Astrocyte (in vitro differentiated cells and primary cell): ENCODE data around the gene NPHP4.

Experiments used
- CTCF ChIP-seq: IDR thresholded peaks from 2 replicates; pipeline ENCODE4 v1.5.1; 2011; ENCODE audit warnings: low read depth, mild to moderate bottlenecking, inconsistent platforms, low read length, moderate library complexity; ENCODE audit not compliant: insufficient read depth
- EZH2 ChIP-seq: IDR thresholded peaks from 2 replicates; pipeline ENCODE4 v1.6.1; 2012; ENCODE audit warnings: mild to moderate bottlenecking, low read length, inconsistent platforms; ENCODE audit not compliant: insufficient read depth

GRCh38 chr1:5933050-5933449 lies 59.2 kb downstream of the NPHP4 start:
- TF ChIP-seq CTCF = no peak
- TF ChIP-seq EZH2 = no peak
